Effector memory CD4-positive, alpha-beta T cell (primary cell): ENCODE results near the gene FKBP2.

Source experiments
- DNase-seq, 3 donors: peaks; one replicate each; pipeline ENCODE4 v3.0.0-alpha.2; 2020
- H3K27ac ChIP-seq: 2 replicates; pipeline ENCODE4 v1.7.0; 2013; ENCODE audit warnings: mild to moderate bottlenecking, low read length, moderate library complexity; ENCODE audit not compliant: insufficient read depth, poor library complexity, severe bottlenecking
- H3K27me3 ChIP-seq: replicated peaks from 2 replicates; pipeline ENCODE4 v1.7.0; 2013; ENCODE audit warnings: mild to moderate bottlenecking, low read length; ENCODE audit not compliant: insufficient read depth, control insufficient read depth, poor library complexity, severe bottlenecking
- H3K36me3 ChIP-seq: 2 replicates; pipeline ENCODE4 v1.7.0; 2013; ENCODE audit warnings: mild to moderate bottlenecking, low read length, moderate library complexity; ENCODE audit not compliant: control insufficient read depth, insufficient read depth
- H3K4me1 ChIP-seq: 2 replicates; pipeline ENCODE4 v1.7.0; 2013; ENCODE audit warnings: low read length, mild to moderate bottlenecking; ENCODE audit not compliant: control insufficient read depth, insufficient read depth, poor library complexity, severe bottlenecking
- H3K4me3 ChIP-seq: 2 replicates; pipeline ENCODE4 v1.7.0; 2013; ENCODE audit warnings: low read length, low read depth, mild to moderate bottlenecking; ENCODE audit not compliant: insufficient read depth, poor library complexity, severe bottlenecking
- H3K9me3 ChIP-seq: 2 replicates; pipeline ENCODE4 v1.7.0; 2013; ENCODE audit warnings: mild to moderate bottlenecking, low read length, moderate library complexity; ENCODE audit not compliant: control insufficient read depth

FKBP2 gene

GRCh38 chr11:64291262-64291751, 50.4 kb downstream of the FKBP2 start, which contains the start of gene KCNK4:
KCNK4 (plus strand) TSS chr11:64291302; CDS start chr11:64293019, 1,717 bp downstream.
- DNase-seq = no peak
- peak within 1 kb of the TSS; percentile 42 for H3K4me3 ChIP-seq
- H3K27ac ChIP-seq = no peak within 1 kb of the TSS
- no peaks in the 10 kb centered on the region for H3K36me3 ChIP-seq
- no peaks in the 10 kb centered on the region for H3K9me3 ChIP-seq
- peaks cover 37% of the 10 kb centered on the region for H3K27me3 ChIP-seq
- H3K4me1 ChIP-seq = peaks cover 12% of the 10 kb centered on the region

- peak overlapping the region; percentile 42 for H3K4me3 ChIP-seq
- H3K27me3 ChIP-seq = peaks cover 43% of the 10 kb centered on the region
- no peak for DNase-seq
- no peak overlapping the region for H3K27ac ChIP-seq
- H3K36me3 ChIP-seq = no peaks in the 10 kb centered on the region
- H3K9me3 ChIP-seq = no peaks in the 10 kb centered on the region
- H3K4me1 ChIP-seq = peaks cover 11% of the 10 kb centered on the region
These were observed 51.0 kb downstream of the FKBP2 start for GRCh38 chr11:64291752-64292459.

- Histone ChIP-seq H3K27me3 (peaks cover 51% of the 10 kb centered on the region), H3K27ac (no peak overlapping the region), H3K4me1 (peaks cover 11% of the 10 kb centered on the region), H3K36me3 (no peaks in the 10 kb centered on the region), H3K9me3 (no peaks in the 10 kb centered on the region), H3K4me3 (peak overlapping the region; percentile 42)
- DNase-seq = no peak
These were observed 51.8 kb downstream of the FKBP2 start for GRCh38 chr11:64292460-64293254.
